Measurements from ENCODE around the gene PSMA7.

DNA sequence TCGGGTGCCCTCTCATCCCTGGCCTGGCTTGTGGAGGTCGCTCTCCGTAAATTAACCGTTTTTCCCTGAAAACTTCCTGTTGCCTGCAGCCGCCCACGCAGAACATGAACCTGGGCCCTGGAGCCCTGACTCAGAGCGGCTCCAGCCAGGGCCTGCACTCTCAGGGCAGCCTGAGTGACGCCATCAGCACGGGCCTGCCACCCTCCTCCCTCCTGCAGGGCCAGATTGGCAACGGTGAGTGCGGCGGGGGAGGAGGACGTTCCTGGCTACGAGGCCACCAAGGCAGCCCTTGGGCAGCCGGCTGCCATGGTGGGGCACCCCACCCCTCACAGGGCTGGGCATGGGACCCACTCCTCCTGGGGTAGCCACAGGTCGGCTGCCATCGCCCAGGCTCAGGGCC is 18.2 kb upstream of the PSMA7 start:
- no peak for TF ChIP-seq POLR2A (IDR thresholded peaks at IDR 0.05)
- TF ChIP-seq CTCF (IDR thresholded peaks at IDR 0.05) = no peak

All from body of pancreas (tissue), 4 donors.